HL-60/S4 treated with phorbol 12-myristate 13-acetate at 8.2 ng/mL for 4 days and 3 days (cell line): Measurements from ENCODE around the gene TNPO3.
"Not testable (repeated sequence)": the region's sequence is repeated elsewhere in the genome, so short reads cannot be mapped to it uniquely, and the experiment has no call there.

ENCODE experiments used
- in situ Hi-C: fragments of 300-500 bp; cut with MboI; formaldehyde crosslinking; loops from 2 replicates; pipeline ENCODE4 v1.15.0; 2022; ENCODE audit warnings: low sequenced_read_pairs

The TNPO3 gene

GRCh38 chr7:128968624-128969023, 86.3 kb downstream of the TNPO3 start:
- in situ Hi-C loops, result no loop called here

GRCh38 chr7:128963327-128963757, 91.6 kb downstream of the TNPO3 start:
- in situ Hi-C loops, result no loop called here

DNA sequence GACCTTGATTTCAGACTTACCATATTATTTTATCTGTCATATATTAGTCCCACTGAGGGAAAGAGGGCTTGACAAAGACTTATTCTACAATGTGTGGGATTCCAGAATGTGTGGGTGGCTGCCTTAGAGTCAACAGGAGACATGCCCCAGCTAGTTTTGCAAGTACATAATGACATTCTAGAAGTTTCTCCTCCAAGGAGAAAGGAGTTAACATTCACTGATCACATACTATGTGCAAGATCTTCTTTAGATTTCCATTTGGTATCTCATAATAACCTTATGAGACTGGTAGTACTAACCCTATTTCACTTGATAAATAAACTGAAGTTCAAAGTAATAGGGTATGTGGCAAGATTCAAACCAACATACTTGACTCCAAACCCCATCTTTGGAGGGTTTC, 92.0 kb downstream of the TNPO3 start:
- in situ Hi-C loops, result no loop called here

GRCh38 chr7:128961030-128961659, 93.8 kb downstream of the TNPO3 start:
- in situ Hi-C loops, result no loop called here

GRCh38 chr7:128959296-128959695, 95.6 kb downstream of the TNPO3 start:
- in situ Hi-C loops, result no loop called here

DNA sequence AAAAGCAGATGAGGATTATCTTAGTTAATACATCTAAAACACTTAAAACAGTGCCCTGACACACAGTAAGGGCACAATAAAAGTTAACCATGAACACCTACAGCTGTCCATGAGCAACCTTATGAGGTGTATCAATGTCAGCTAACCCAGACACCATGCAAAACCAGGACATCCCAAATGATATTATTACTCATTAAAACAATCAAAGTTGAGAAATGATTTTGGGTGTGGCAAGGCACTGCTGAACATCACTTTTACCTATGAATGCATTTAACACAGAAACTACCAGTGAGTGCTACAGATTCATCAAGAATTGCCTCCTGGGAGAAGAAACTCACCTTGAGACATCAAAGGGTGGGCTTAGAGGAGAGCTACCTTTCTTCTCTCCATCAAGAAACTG, 98.9 kb downstream of the TNPO3 start:
- in situ Hi-C loops, result no loop called here

- in situ Hi-C loops, result no loop called here
Observed at GRCh38 chr7:128954830-128955802, 99.8 kb downstream of the TNPO3 start.

DNA sequence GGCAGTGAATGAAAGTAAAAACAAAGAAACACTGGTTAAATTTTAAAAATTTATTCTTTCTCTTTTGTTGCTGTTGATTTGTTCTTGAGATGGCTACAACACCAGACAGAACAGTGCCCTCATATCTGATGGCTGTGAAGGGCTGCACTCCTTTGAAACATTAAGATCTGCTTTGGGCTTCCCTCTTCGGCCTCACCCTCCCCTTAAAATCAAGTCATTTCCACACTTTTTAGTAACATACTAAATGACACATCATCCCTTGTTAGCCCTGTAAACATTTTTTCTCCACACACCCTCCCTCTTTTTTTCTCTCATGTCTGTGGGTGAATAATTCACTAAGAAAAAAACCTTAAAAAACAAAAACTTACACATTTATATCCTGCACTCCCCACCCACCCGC, 100.8 kb downstream of the TNPO3 start:
- in situ Hi-C loops, result no loop called here

DNA sequence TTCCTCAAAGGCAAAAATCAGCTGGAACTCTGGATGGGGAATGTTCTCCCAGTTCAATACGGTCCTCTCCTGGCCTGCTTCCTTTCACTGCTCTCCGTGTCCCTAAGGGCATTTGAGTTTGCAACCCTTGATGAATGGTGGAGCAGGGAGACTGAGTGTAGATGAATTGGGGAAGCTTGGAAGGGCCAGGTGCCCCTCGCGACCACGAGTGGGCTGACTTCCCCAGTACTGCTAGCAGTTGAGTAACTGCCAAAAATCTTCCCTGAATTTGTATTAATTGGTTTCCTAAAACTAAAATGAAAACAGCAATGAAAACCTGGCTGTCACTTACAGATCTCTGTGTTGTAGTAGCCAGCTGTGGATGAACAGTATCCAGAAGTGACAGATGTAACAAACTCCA, 103.6 kb downstream of the TNPO3 start:
- in situ Hi-C loops, result no loop called here

- in situ Hi-C loops, result no loop called here
Observed at GRCh38 chr7:128948976-128949760, 105.7 kb downstream of the TNPO3 start.

GRCh38 chr7:128948312-128948973, 106.5 kb downstream of the TNPO3 start:
- in situ Hi-C loops, result no loop called here

DNA sequence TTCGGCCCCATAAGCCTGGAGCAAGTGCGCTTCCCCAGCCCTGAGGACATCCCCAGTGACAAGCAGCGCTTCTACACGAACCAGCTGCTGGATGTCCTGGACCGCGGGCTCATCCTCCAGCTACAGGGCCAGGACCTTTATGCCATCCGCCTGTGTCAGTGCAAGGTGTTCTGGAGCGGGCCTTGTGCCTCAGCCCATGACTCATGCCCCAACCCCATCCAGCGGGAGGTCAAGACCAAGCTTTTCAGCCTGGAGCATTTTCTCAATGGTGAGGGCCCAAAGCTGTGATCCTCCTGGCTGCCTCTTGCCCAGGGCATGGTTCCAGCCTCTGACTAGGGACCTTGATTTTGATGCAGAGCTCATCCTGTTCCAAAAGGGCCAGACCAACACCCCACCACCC, 107.1 kb downstream of the TNPO3 start:
- in situ Hi-C loops, result no loop called here

DNA sequence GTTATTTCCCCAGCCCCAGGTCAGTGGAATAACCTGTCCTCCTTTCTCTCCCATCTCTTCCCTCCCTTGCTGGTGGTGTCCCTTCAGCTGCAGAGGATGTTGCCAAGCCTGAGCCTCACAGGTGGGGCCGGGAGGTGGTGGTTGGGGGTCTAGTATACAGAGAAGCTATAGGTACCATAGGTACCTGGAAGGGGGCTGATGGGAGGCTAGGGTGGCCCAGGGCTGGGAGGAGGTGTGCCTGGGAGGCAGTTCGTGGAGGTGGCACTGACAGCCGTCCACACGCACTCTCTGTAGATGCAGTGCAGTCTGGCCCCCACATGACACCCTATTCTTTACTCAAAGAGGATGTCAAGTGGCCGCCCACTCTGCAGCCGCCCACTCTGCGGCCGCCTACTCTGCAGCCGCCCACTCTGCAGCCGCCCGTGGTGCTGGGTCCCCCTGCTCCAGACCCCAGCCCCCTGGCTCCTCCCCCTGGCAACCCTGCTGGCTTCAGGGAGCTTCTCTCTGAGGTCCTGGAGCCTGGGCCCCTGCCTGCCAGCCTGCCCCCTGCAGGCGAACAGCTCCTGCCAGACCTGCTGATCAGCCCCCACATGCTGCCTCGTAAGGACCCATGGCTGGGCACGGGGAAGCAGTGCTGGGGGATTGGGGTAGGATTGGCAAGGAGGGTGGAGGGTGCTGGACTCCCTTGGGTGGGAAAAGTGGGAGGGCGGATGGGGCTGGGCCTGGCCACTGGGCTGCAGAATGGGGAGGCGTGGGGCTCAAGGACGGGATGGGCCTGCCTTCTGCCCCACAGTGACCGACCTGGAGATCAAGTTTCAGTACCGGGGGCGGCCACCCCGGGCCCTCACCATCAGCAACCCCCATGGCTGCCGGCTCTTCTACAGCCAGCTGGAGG, 107.7 kb downstream of the TNPO3 start:
- in situ Hi-C loops, result no loop called here

GRCh38 chr7:128945668-128946366, 109.1 kb downstream of the TNPO3 start:
- in situ Hi-C loops, result no loop called here

- in situ Hi-C loops, result no loop called here
Observed at GRCh38 chr7:128944487-128945236, 110.2 kb downstream of the TNPO3 start.

DNA sequence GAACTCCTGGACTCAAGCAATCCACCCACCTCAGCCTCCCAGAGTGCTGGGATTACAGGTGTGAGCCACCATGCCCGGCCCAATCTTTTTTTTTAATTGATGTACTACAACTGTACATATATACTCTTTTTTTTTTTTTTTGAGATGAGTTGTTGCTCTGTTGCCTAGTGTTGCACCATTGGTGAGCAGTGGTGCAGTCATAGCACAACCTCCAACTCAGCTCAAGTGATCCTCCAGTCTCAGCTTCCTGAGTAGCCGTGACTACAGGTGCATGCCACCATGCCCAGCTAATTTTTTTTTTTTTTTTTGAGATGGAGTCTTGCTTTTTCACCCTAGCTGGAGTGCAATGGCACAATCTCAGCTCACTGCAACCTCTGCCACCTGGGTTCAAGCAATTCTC, 111.7 kb downstream of the TNPO3 start:
- in situ Hi-C loops, result not testable (repeated sequence)

DNA sequence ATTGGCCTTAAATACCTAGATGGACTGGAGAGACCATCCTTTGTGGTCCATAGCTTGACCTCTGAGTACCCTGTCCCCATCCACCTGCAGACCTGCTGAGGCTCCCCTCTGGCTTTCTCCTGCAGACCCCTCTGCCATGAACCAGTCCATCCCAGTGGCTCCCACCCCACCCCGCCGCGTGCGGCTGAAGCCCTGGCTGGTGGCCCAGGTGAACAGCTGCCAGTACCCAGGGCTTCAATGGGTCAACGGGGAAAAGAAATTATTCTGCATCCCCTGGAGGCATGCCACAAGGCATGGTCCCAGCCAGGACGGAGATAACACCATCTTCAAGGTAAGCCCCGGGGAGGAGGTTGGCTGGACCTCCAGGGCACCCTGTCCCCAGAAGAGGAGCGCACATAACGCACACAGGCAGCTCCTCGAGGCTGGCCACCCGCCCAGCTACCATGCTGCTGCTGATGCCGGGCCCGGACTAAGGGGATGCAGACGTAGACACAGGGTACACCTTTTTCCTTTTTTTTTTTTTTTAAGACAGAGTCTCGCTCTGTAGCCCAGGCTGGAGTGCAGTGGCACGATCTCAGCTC, 112.9 kb downstream of the TNPO3 start:
- in situ Hi-C loops, result no loop called here

DNA sequence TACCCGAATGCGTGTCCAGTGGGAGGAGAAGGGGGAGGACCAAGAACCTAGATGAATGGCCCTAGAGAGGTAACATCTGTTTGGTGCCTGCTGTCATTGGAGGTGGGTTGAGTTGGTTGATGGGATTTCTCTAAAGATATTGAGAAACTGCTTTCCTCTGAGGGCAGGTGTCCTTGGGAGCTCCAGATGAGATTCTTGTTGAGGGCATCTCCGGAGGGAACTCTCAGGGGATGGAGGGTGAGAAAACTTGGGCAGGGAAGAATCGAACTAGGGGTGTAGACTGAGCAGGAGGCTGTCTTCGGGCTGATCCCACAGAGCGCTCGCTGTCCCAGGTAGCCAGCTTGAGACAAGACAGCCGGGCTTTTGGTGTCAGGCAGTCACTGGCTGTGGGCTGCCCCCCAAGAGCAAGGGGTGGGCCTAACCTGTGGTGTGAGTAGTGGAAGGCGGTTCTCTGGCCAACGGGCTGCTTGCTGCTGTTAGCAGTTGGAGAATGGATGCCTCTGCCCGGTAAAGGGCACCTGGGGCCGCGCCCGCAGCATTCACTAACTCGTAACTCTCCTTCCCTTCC, 113.5 kb downstream of the TNPO3 start:
- in situ Hi-C loops, result no loop called here
